CD4-positive, alpha-beta T cell treated with Interferon gamma for 1 hour (primary cell): ENCODE measurements around the gene NCBP1.

Experiments
- DNase-seq: peaks from one replicate; pipeline ENCODE4 v3.0.0-alpha.2; 2020

NCBP1 gene

GRCh38 chr9:97625620-97626019 lies 8.0 kb upstream of the NCBP1 start:
- no peak for DNase-seq

- no peak for DNase-seq
Observed at GRCh38 chr9:97627624-97628023, 6.0 kb upstream of the NCBP1 start.

- DNase-seq: no peak
Observed at GRCh38 chr9:97628668-97629067, 5.0 kb upstream of the NCBP1 start.

- no peak for DNase-seq
Observed at GRCh38 chr9:97629156-97629555, 4.5 kb upstream of the NCBP1 start.

- no peak for DNase-seq
Observed at GRCh38 chr9:97630591-97630990, 3.0 kb upstream of the NCBP1 start.

- DNase-seq: peak; percentile 8
Observed at GRCh38 chr9:97632248-97632984, 1.2 kb upstream of the NCBP1 start.

GRCh38 chr9:97633859-97634490 lies 354 bp downstream of the NCBP1 start:
- no peak for DNase-seq

- no peak for DNase-seq
Observed at GRCh38 chr9:97635026-97635425, 1.4 kb downstream of the NCBP1 start.

- DNase-seq: no peak
Observed at GRCh38 chr9:97636903-97637302, 3.3 kb downstream of the NCBP1 start.

- no peak for DNase-seq
Observed at GRCh38 chr9:97638666-97639065, 5.0 kb downstream of the NCBP1 start.

- DNase-seq: no peak
Observed at GRCh38 chr9:97640325-97640724, 6.7 kb downstream of the NCBP1 start.

GRCh38 chr9:97645720-97646119 lies 12.1 kb downstream of the NCBP1 start:
- no peak for DNase-seq

- no peak for DNase-seq
Observed at GRCh38 chr9:97647996-97648395, 14.4 kb downstream of the NCBP1 start.

- DNase-seq: no peak
Observed at GRCh38 chr9:97651646-97652045, 18.0 kb downstream of the NCBP1 start.

- no peak for DNase-seq
Observed at GRCh38 chr9:97658707-97659106, 25.1 kb downstream of the NCBP1 start.

GRCh38 chr9:97659771-97660170 lies 26.1 kb downstream of the NCBP1 start:
- no peak for DNase-seq

- DNase-seq: no peak
Observed at GRCh38 chr9:97660340-97660739, 26.7 kb downstream of the NCBP1 start.

GRCh38 chr9:97660847-97661246 lies 27.2 kb downstream of the NCBP1 start:
- no peak for DNase-seq

GRCh38 chr9:97665742-97666141 lies 32.1 kb downstream of the NCBP1 start:
- no peak for DNase-seq

GRCh38 chr9:97666907-97667686 lies 33.5 kb downstream of the NCBP1 start:
- DNase-seq: no peak

GRCh38 chr9:97668485-97668884 lies 34.9 kb downstream of the NCBP1 start:
- no peak for DNase-seq

- no peak for DNase-seq
Observed at GRCh38 chr9:97670586-97670985, 37.0 kb downstream of the NCBP1 start.

GRCh38 chr9:97672403-97672802 lies 38.8 kb downstream of the NCBP1 start:
- no peak for DNase-seq

GRCh38 chr9:97673922-97674321 lies 40.3 kb downstream of the NCBP1 start:
- DNase-seq: no peak
